Kidney (tissue), 14 donors: ENCODE data around the gene ADAMTS8. TPM values are rescaled to one million over a fixed set of nuclear protein-coding genes. Genes with fewer than 3 reads are reported as not detected.

Source experiments
- DNase-seq, 5 donors: peaks; one replicate each; pipeline ENCODE4 v3.0.0-alpha.2; 2013 to 2020
- FAIRE-seq: peaks from 2 replicates; lab custom pipeline; 2012; peaks lifted over from hg19 to GRCh38; lab: Jason Lieb, UNC
- H3K27ac ChIP-seq, 2 donors: one replicate each; pipeline ENCODE4 v1.7.0; 2013; ENCODE audit warnings: low read depth in 2 of 2, low read length in 2 of 2, inconsistent platforms in 1 of 2
- H3K27me3 ChIP-seq: one replicate; pipeline ENCODE4 v1.7.1; 2013; ENCODE audit warnings: low read length, inconsistent platforms; ENCODE audit not compliant: control insufficient read depth, insufficient read depth
- H3K36me3 ChIP-seq, 3 donors: one replicate each; pipeline versions ENCODE4 v1.7.0 to v1.7.1; 2013; ENCODE audit warnings: low read length in 3 of 3, control low read depth in 1 of 3, inconsistent platforms in 1 of 3; ENCODE audit not compliant: insufficient read depth in 3 of 3, control insufficient read depth in 2 of 3
- H3K4me1 ChIP-seq, 3 donors: one replicate each; pipeline versions ENCODE4 v1.7.0 to v1.7.1; 2013; ENCODE audit warnings: low read length in 3 of 3, inconsistent platforms in 1 of 3, low read depth in 1 of 3; ENCODE audit not compliant: control insufficient read depth in 2 of 3, insufficient read depth in 2 of 3
- H3K4me3 ChIP-seq, 3 donors: one replicate each; pipeline versions ENCODE4 v1.7.0 to v1.8.1; 2013; ENCODE audit warnings: low read length in 3 of 3, control low read depth in 1 of 3, inconsistent platforms in 1 of 3
- H3K9ac ChIP-seq, 3 donors: one replicate each; pipeline versions ENCODE4 v1.7.0 to v1.7.1; 2013; ENCODE audit warnings: low read length in 3 of 3, control low read depth in 1 of 3, inconsistent platforms in 1 of 3
- H3K9me3 ChIP-seq, 3 donors: one replicate each; pipeline versions ENCODE4 v1.7.0 to v1.7.1; 2013; ENCODE audit warnings: low read length in 3 of 3, control low read depth in 1 of 3, inconsistent platforms in 1 of 3; ENCODE audit not compliant: control insufficient read depth in 2 of 3, insufficient read depth in 1 of 3
- CTCF ChIP-seq: IDR thresholded peaks from 3 replicates; pipeline ENCODE4 v1.5.1; 2012; ENCODE audit warnings: mild to moderate bottlenecking, moderate library complexity, borderline replicate concordance; ENCODE audit not compliant: insufficient read depth; ENCODE audit errors: extremely low read depth
- intact Hi-C: fragments of 100-400 bp; cut with DNase I; formaldehyde crosslinking; loops from one replicate; pipeline ENCODE4 v1.11.1; 2022
- polyA plus RNA-seq: library from polyadenylated mRNA; stranded (reverse); fragments of 350-450 nt; fragmentation: Illumina TruSeq; extraction: RNeasy Lipid Tissue Mini Kit (QIAGEN cat#74804); gene quantifications from one replicate; pipeline ENCODE4 v1.2.3, GENCODE V29; 2014; ENCODE audit warnings: low read depth, low replicate concordance; ENCODE audit not compliant: insufficient read depth
- total RNA-seq: library from RNA; stranded (reverse); fragmentation: NEBNext Ultra II Directional; extraction: Animal tissue kit (Norgen Biotek cat#: 25700); gene quantifications from one replicate; pipeline ENCODE4 v1.2.1, GENCODE V29; 2021
- donor health status: control.
- donor health status: control.
- donor health status: control.
- donor health status: control.
- donor health status: control.
- donor health status: DM: yes; HTN: yes; CAD: no.
- donor health status: Normal renal cell carcinoma (clear cell type).

The ADAMTS8 gene
- total and polyA plus RNA-seq, 2 donors from 2014 or later = 1.2 to 1.6 TPM

GRCh38 chr11:130381317-130381716 lies 47.1 kb downstream of the ADAMTS8 start:
- no peak overlapping the region for H3K4me3 ChIP-seq
- intact Hi-C loops = no loop called here

GRCh38 chr11:130380778-130381177 lies 47.6 kb downstream of the ADAMTS8 start:
- no peak for DNase-seq
- intact Hi-C loops = no loop called here
- H3K9ac ChIP-seq = no peak overlapping the region
- FAIRE-seq = no peak
- TF ChIP-seq CTCF = no peak
- H3K36me3 ChIP-seq = no peaks in the 10 kb centered on the region
- H3K4me3 ChIP-seq = no peak overlapping the region
- H3K27me3 ChIP-seq = no peaks in the 10 kb centered on the region
- H3K9me3 ChIP-seq = no peaks in the 10 kb centered on the region
- H3K27ac ChIP-seq = no peak overlapping the region
- H3K4me1 ChIP-seq = peaks cover 0 to 4% (median 0%) of the 10 kb centered on the region in 3 donors

More at GRCh38 chr11:130381317-130381716, 47.1 kb downstream of the ADAMTS8 start:
- no peak for TF ChIP-seq CTCF
- H3K9ac ChIP-seq = no peak overlapping the region
- no peaks in the 10 kb centered on the region for H3K36me3 ChIP-seq
- peak in 1 of 5 donors; percentile 24 for DNase-seq
- FAIRE-seq = no peak
- H3K27me3 ChIP-seq = no peaks in the 10 kb centered on the region
- no peak overlapping the region for H3K27ac ChIP-seq
- peaks cover 0 to 4% (median 0%) of the 10 kb centered on the region in 3 donors for H3K4me1 ChIP-seq
- no peaks in the 10 kb centered on the region for H3K9me3 ChIP-seq

GRCh38 chr11:130379276-130379675 lies 49.1 kb downstream of the ADAMTS8 start:
- Histone ChIP-seq H3K4me3 (no peak overlapping the region), H3K27me3 (no peaks in the 10 kb centered on the region), H3K9me3 (no peaks in the 10 kb centered on the region), H3K9ac (no peak overlapping the region), H3K4me1 (peaks cover 0 to 4% (median 0%) of the 10 kb centered on the region in 3 donors), H3K27ac (no peak overlapping the region), H3K36me3 (no peaks in the 10 kb centered on the region)
- TF ChIP-seq CTCF = no peak
- DNase-seq = peak in 2 of 5 donors; percentile 42 to 44
- no peak for FAIRE-seq
- intact Hi-C loops = no loop called here
